GM12892 (cell line): ENCODE measurements around the gene WDR62.

Source experiments
- POLR2A ChIP-seq: IDR thresholded peaks from 2 replicates; pipeline ENCODE4 v1.6.1; 2011; ENCODE audit warnings: low read depth, low read length, control low read depth
- POLR2AphosphoS5 ChIP-seq: IDR thresholded peaks from 2 replicates; pipeline ENCODE4 v1.6.1; 2011; ENCODE audit warnings: low read depth, low read length, control low read depth
- TAF1 ChIP-seq: IDR thresholded peaks from 2 replicates; pipeline ENCODE4 v1.6.1; 2011; ENCODE audit warnings: low read depth, mild to moderate bottlenecking, control low read depth, low read length, borderline replicate concordance

DNA sequence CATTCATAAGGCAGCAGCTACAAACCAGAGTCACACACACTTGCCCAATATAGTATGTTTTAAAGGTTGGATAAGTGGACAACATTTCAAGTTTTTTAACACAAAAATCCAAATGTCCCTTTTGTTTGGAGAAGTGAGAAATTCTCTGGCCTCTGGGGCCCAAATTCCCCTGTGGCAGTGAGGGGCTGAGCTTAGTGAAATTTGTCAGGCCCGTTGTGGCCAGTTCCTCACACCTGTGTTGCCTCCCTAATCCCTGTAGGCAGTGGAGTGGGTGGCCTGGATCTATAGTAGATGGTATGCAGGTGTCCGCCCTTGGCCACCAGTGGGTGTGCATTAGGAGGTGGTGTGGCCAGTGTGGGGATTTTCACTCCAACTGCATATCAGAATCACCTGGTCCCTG lies 6.7 kb downstream of the WDR62 start:
- no peak for TF ChIP-seq POLR2A
- TF ChIP-seq POLR2AphosphoS5, result no peak
- TF ChIP-seq TAF1, result no peak
